NOMO-1 treated with DMSO at 0.1 percent for 48 hours (cell line): ENCODE data around the gene SVOP.

ENCODE experiments used
- DNase-seq: peaks from one replicate; lab custom pipeline; 2025; ENCODE audit not compliant: unreplicated experiment; lab: John Stamatoyannopoulos, UW

SVOP gene

GRCh38 chr12:108858311-108859074 lies 162.4 kb downstream of the SVOP start:
- no peak for DNase-seq
